GM12891 (cell line): ENCODE measurements around the gene DTNA.

Experiments used
- POLR2A ChIP-seq: IDR thresholded peaks from 2 replicates; pipeline ENCODE4 v1.6.1; 2011; ENCODE audit warnings: low read depth, low read length, control low read depth
- POLR2AphosphoS5 ChIP-seq: IDR thresholded peaks from 2 replicates; pipeline ENCODE4 v1.6.1; 2011; ENCODE audit warnings: low read depth, low read length, control low read depth
- TAF1 ChIP-seq: IDR thresholded peaks from 2 replicates; pipeline ENCODE4 v1.6.1; 2011; ENCODE audit warnings: low read depth, low read length, control low read depth

DNA sequence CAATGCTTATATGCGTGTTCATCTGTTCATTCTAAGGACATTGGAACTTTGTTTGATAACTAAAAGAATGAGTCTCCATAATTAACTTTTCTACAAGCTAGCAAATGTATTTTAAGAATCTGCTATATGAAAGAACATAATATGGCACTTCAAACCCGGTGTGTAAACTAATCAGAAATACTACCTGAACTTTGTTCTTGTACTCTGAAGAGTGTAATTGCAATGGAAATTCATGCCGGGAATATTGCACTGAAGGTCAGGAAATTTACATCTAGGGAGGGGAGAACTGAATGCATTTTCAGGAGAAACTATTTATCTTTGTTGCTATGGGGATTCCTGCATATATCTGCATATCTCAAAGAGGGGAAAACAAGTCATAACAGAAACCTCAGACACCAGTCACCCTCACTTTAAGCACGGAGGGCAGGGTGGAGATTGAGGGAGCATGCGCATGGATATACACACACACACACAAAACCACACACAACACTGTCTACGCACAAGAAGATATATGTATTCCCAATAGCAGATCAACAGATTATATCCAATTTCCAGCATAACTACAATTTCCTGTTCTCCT is 76.2 kb downstream of the DTNA start:
- no peak for TF ChIP-seq POLR2A
- no peak for TF ChIP-seq POLR2AphosphoS5
- TF ChIP-seq TAF1: no peak
